HS-5 (cell line): Measurements from ENCODE around the gene ALG2.
A peak's percentile ranks its signal among the peaks of the same experiment; 100 is the strongest.

Experiments
- DNase-seq: peaks from one replicate; pipeline ENCODE4 v3.0.0-alpha.2; 2012; ENCODE audit warnings: low read depth

ALG2 gene

DNA sequence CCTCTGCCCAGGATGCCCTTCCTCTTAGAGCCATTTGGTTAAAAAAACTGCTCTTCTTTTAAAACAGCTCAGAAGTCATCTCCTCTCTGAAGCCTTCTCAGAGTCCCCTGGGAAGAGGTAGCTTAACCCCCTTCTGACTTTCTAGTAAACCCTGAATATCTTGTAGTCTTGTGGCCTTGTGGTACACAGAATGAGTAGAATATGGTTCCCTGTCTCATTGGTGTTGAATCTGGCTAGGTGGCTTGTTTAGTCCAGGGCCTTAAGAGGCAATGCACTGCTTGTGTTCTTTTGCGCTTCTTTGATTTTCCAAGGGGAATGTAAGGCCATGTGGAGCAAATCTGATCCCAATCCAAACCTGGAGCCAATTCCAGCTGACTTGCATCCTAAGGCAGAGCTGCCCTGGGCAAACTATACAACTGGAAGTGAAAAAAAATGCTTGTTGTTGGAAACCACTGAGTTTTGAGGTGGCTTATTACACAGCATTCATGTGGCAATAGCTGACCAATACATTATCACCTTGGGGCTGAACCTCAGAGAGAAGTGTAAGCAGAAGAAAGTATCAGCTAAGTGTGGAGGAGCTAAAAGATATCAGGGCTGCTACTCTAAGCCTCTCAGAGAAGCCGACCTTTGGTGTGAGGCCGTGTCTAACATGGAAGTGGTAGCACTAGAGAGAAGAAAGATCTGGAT is 31.0 kb downstream of the ALG2 start:
- DNase-seq, result no peak

DNA sequence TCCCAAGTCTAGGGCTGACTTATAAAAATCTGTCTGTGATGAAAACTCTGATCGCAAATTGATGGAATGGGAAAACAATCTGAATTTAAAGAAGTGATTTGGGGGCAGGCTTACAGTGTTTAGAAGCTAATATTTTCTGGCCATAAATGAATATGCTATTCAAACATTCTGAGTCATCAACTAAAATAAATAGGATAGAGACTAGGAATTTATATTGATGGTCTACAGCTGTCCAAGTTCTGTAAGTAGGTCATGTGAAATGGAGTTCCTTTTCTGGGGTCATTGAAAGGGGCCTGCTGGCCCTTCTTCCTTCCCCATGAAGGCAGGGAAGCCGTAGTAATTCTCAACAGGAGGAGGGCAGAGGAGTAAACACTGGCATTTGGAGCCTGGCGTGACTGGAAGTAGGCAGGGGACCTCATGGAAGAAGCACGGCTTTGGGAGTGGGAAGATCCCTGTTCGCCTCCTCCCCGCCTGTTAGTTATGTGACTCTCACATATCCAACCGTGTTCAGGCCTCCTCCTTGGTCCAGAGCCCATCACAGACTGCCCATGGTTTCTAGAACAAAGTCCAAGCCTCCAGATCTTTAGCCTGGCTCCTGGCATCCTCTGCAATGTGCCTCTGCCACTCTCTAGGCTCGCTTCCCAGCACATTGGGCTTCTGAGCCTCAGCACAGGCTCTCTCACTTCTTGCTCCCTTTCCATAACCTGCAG is 31.7 kb downstream of the ALG2 start:
- DNase-seq, result no peak

DNA sequence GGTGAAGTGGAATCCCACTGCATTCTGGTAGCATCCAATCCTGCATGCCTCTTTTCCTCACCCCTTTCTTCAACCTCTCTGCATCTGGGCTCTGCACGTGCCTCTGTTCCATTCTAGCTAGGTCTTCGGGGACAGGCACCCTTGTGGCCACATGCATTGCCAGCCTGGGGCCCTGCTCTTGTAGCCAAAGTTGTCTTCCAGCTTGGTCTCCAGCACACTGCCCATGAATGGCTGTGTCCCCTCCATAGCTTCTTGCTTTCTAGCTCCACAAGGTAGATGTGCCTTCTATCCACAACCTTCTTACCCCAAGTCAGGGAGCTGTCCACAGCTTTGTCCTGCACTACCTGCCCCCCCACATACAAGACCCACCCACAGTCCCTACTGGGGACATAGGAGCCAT is 32.6 kb downstream of the ALG2 start:
- no peak for DNase-seq

DNA sequence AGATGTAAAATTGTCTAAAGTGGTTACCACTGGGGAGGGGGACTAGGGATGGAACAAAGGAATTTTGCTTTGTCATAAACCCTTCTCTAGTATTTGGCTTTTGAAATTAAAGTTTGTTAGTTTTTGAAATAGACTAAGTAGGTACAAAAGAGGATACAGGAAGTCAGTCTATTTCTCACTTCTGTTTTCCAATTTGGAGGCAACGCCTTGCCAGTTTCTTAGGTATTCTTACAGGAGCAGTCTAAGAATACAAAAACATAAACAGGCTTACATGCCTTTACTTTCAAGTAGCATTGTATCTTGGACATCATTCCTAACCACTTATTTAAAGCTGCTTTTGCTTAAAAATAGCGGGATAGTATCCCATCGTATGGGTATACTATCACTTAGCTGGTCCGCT is 34.4 kb downstream of the ALG2 start:
- DNase-seq, result no peak

DNA sequence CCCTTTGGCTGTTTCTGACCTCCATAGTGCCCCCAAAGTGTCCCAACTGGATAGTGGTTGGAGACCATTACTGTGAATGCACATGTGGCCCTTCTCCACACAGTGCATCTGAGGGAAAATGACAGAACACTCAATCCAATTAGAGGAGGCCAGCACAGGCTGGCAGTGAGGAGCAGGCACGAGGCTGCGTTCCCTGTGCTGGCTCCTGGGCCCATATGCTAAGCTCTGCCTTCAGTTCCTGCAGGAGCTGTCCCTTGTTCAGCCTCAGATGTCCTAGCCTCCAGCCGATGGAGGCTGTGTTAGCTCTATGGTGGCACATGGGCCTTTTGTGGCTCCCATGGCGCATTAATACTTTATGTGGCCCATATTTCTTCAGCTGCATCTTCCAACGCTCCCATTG is 35.8 kb downstream of the ALG2 start:
- no peak for DNase-seq

DNA sequence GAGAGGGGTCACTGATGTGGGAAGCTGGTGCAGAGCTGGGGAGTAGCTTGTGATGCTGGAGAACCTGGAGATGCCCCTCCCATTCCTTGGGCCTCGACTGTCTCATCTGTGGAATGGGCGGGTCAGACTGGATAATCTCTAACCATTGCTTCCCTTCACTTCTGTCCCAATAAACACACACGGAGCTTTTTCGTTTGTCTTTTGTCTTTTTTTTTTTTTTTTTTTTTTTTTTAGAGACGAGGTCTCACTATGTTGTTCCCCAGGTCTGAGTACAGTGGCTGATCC is 36.5 kb downstream of the ALG2 start:
- no peak for DNase-seq

DNA sequence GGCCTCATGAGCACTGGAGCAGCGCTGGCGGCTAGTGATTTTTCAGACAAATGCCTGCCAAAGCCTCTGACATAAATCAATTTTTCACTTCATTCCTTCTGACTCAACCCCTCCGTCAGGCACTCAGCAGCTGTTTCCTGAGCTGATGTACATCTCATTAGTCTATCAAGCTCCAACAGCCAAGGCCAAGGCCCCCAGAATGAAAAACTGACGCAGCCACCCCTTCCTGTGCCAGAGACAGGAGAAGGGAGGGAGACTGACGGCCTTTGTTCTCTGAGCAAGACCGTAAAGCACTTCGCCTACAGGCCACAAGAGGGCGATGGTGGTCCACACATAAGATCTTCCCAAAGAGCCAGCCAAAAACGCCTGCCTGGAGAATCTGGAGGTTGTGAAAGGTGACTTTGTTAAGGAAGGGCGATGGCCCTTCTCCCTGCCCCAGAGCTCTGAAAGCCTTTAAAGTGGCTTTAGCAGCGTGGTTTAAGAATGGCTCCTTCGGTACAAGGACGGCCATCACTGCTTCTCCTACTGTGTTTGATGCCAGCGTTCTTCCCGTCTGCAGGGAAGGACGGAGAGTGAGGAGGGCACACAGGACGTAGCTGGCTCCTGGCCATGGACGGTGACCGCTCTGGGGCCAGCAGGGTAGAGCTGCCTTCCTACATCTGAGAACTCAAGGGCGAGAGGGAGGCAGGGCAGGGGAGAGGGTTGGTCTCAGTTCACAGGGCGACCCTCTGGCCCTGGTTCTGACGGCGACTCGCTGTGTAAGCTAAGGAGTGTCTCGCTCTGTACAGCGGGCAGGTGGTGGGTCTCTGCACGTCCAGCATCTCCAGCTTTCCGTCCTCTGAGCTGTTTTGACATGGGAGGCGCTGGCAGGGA is 37.0 kb downstream of the ALG2 start:
- peak; percentile 86 for DNase-seq

DNA sequence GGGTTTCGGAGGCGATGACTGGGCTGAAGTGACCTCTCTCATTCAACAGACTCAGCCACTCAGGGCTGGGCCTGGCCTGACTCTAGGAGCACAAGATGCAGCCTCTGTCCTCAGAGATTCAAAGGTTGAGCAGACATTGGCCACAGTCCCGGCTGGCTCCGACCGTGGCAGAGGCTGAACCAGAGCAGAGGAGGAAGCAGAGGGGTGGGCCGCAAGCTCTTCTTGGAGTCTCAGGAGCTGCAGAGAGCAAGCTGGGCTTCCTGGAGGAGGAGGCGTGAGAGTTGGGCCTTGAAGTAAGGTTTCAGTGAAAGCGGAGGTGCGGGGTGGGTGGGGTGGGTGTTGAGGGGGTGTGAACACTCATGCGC is 37.6 kb downstream of the ALG2 start:
- DNase-seq, result no peak

DNA sequence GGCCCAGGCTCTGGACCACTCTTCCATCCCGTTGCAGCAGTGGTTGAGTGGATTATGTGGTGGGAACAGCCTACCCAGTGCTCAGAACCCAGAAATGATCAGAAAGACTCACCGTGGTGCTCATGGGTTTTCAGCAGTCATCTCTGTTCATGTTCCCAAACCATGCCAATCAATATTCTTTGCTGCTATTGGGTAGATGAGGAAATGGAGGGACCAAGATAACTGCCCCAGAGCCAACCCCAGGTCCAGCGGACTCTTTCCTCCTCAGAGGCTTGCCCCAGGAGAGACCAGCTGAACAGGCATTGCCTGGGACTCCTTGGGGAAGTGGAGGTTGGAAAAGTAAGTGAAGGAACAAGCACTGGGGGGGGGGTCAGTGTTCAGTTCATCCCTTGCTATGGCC is 38.1 kb downstream of the ALG2 start:
- DNase-seq, result no peak

DNA sequence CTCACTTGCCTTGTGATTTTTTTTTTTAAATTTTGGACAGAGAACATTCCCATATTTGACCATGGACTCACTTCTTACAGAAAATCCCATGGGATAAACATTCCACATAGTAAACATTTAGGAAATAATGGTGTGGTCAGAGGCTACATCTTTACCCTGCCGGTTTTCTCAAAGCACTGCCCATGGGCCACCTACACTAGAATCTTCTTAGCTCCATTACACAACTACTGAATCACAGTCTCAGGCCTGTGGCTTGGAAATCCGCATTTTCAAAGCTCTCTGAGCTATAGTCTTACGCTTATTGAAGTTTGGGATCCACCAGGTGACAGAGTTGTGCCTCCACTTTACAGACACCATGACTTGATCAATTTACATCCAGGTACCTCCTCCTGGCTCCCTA is 39.4 kb downstream of the ALG2 start:
- DNase-seq, result no peak

DNA sequence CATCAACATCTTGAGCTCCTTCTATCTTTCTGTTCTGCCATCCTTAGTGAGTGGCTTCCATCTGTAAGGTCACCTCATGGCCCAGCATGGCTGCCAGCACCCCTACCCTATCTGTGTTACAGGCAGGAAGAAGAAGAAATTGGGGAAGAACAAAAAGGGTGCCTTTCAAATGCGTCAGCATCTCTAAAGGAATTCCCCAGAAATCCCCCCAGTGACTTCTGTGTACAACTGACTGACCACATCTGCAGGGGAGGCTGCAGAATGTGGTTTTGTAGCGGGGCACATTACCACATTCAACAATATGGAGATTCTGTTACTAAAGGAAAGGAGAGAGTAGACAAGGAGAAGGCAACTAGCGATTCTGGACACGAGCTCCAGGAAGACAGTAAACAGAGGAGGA is 40.1 kb downstream of the ALG2 start:
- no peak for DNase-seq

DNA sequence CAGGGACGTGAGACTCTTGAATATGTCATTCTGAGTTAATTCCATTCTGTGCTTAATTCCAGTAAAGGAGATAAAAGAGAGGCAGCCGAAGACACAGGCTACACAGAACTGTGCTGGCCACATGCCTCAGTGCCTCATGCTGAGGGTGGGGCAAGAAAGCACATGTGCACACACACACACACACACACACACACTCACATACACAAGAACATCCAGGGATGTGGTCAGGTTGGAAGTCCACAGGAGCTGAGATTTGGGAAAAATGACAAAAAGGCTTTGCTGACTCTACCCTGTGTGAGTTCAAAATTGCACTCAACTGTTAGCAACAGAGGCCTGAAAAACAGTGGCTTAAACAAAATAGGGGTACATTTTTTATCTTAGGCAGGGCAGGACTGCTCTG is 40.5 kb downstream of the ALG2 start:
- no peak for DNase-seq

DNA sequence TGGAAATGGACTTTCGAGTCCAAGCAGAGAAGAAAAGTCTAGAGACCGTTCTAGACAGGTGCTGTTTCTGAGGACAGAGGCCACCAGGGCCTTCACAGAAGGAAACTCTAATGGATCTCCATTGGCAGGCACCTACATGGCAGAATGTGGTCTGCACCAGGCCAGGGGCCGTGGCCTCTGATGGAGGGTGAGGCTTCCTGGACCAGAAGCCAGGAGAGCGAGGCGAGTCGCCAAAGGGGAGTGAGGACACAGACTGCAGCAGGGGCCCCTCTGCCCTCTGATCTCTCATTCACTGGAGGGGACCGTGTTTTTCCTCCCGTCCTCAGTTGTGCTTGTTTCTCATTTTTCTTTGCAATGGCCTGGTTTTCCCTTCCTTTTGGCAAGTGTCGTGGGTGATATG is 41.1 kb downstream of the ALG2 start:
- no peak for DNase-seq

DNA sequence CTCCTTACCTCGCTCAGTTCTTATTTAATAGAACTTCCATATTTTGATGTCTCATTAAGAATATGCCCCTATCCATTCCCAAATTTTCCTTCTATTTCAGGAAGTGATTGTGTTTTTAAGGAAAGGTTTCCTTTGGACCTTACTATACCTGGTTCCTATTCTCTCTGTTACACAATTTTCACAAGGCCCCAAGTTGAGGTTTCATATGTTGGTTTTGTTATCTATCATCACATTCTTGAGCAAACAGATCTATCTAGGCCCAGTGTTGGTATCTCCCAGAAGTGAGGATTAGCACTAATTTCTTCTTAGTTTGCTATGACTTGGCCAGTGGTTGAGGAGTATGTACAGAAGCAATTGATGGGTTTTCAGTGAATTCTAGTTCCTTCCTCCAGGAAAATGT is 41.5 kb downstream of the ALG2 start:
- DNase-seq, result no peak

DNA sequence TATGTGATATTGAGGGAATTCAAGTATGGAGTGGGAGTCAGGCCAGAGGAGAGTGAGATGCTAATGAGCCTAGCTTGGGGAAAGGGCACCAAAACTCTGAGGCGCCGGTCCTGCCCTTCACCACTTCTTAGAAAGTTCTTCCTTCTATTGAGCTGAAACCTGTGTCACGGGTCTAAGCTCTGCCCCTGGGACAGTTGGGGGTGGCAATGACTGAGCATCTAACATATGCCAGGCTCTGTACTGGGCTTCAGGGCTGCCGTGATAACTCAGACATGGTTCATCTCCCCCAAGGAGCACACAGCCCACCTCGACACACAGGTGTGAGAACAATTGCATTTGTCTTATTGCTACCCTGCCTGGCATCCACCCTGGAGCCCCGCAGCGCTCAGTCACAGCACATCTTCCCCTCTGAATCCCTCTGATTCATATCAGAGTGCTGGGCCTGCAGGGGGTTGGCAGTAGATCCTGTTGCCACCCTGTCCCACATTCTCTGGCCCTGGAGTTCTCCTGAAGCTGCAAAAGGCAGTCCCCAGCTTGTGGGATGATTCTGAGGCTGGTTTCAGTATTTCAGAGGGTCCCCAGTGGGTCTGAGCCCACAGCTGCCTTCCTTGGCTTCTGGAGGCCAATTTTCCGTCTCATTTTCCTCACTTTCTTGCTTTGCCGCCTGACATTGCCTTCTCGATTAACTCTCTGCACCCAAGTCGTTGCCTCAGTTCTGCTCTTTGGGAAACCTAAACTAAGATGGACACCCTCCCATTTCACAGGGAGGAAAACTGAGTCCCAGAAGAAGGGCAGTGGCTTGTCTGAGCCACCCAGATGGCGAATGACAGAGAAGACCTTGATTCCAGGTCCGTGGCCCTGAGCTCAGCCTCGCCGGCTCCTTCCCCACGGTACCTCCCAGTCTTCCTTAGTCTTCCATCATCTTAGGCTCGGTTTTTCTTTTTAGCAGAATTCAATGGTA is 42.5 kb downstream of the ALG2 start:
- no peak for DNase-seq

DNA sequence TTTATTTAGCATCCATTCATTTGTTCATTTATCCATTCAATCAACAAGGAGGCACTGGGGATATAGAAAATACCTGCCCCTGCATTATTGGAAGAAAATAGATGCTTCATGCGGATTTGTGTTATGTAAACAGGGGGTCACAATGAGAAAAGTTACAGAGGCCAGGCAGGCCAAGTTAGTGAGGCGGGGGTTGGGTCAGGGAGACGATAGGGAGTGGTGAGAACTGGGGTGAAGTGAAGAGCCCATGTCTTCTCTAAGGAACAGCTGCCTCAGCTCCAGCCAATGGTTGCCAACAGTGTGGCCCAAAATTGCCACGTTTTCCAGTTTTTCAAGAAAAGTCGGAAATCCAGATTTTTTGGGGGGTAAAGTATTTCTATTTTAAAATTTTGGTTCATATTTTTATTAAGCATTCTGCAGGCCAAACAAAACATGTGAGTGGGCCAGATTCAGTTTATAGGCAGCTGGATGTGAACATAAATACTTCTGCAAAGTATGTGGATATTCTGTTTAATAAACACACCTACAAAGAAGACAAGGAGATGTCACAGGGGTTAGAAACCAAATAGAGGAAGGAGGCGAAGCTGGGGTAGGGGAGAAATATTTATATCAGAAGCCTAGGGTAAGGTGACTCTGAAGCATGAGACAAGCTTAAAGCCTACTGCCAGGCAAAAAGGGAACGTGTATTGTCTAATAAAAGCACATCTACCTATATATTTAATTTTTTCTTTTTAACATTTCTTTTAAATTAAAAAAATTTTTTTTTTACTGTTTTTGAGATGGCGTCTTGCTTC is 44.0 kb downstream of the ALG2 start:
- DNase-seq, result no peak

DNA sequence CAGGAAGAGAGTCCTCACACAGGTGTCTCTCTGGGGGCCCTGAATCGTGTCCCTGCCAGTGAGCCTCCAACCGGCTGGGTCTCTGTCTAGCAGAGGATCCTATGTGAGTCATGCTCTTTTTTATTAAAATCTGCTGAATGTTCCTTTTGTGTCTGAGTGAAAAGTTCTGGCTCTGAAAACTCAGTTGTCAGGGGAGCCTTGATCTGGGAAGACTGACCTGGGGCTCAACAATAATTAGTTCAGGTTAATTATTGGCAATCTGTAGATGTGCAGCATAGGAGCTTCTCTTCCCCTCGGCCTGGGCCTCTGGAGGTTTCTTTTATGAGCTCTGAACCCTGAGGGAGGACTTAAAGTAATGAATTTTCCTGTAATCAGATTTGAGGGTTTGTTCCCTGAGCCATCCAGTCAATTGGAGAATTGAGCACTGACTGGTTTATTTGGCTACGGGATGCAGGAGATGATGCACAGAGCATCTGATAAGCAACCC is 45.2 kb downstream of the ALG2 start:
- no peak for DNase-seq

DNA sequence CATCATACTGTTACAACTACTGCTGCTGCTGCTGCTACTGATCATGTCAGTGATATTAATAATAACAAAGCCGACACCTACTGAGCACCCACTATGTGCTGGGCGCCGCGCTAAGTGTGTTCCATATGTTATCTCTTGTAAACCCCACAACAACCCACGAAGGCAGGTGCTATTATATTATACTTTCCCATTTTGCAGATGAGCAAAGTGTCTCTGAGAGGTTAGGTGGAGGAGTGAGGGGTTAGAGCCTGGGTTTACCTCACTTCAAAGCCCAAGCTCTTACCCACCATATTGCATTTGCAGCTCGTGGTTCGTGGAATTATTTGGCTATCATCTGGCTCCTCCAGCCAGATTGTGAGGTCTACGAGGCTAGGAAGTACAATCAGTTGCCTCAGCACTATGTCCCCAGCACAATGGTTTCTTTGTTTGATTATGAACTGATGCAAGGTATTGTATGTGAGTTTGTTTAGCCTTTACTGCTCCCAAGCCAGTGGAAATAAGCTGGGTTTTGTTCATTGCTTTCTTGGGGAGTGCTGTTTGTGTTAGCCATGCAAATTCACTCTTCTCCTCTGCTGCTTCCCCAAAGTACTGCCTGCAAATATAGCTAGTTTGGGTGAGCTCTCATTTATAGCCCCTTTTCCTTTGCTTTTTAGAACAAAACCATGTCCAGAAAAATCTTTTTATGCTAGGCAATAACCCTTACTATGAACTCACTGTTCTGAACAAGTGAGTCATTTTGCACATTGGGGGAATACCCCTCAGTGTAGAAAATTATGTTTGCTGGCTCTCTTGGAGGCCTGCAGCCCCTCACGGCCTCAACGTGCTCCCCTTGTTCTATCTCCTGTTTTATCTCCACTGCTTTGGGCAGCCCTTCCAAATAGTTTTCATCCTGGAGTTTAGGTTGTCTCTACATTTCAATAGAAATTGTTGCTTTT is 47.9 kb downstream of the ALG2 start:
- DNase-seq, result no peak

DNA sequence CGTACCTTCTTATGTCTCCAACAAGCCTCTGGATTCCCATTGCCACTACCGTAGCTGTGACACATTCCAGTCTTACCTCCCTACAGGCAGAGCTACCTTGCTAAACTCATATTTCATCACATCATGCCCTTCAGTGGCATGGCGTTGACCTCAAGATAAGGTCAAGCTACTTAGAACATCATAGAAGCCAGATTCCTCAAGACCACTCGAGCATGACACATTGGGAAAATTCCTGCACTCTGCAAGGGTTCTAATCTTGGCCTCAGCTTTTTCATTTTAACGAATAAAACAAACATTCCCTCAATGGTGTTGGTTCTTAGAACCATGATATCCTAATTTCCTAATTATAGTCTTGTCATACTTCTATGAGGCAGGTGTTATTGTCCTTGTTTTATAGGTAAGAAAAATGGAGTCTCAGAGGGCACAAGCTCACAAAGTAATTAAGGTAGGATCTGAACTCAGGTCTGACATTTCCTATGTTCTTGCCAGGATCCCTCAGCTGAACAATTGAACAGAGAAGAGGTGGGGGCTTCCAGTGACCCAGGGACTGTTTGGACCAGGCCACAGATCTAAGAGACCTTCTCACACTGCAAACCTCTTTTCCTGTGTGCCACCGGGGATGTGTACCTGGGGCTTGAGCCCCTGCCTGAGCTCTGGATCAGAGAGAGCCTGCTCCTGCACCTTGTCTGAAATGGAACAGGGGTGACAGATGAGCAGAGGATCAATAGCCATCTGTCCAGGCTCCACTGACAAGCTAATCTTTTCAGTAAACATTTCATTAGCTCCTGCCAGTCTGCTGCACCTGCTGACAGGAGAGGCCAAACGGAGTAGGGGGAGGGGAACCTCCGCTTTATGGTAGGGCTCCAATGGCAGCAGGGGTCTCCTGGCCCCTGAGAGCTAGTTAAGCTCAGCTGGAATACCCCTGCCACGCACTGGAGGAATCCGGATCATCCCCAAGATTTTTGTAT is 49.3 kb downstream of the ALG2 start:
- DNase-seq, result no peak
